ENCODE results near the gene ADORA2A.

GRCh38 chr22:24379536-24379935, 47.9 kb upstream of the ADORA2A start:
- TF ChIP-seq CTCF (IDR thresholded peaks at IDR 0.05): no peak
- TF ChIP-seq POLR2A (IDR thresholded peaks at IDR 0.05): no peak
